ENCODE data around the gene CDH12. TPM values are rescaled to one million over a fixed set of nuclear protein-coding genes. Genes with fewer than 3 reads are reported as not detected.

Gene CDH12
- total and polyA plus RNA-seq, 4 donors = 0.02 to 0.33 (median 0.17) TPM; not detected in 1

DNA sequence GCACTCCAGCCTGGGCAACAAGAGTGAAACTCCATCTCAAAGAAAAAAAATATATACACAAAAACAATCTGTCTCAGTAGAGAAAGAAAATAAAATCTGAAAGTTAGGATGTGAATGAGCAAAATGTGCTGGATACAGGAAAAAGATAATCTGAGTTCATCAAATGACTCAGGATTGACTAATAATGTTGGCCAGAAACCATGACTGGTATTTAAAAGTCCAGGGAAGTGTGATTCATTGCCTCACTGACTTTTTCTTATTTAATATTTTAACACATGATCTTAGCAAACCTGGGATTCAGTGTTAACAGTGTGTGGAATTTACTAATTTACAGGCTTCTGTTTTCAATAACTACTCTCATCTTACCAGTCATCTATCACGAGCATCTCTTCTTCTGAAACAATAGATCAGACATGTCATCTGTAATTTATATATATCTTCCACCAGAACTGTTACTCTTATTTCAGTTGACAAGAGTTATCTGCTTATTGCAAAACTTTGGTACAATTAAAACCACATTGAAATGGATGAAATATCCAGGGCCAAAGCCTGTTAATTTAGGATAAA is 256.7 kb downstream of the CDH12 start:
- H3K27me3 ChIP-seq (ENCODE audit: control insufficient read depth in 4 of 4, insufficient read depth in 4 of 4, low read length in 3 of 4) = no peaks in the 10 kb centered on the region
- no peak for DNase-seq (ENCODE audit: low spot score)
- no peaks in the 10 kb centered on the region for H3K4me1 ChIP-seq (ENCODE audit: control insufficient read depth in 4 of 4, insufficient read depth in 4 of 4, low read length in 3 of 4)
- WGBS = 52% methylated on average over 1 of the region's 1 CpG
- no peaks in the 10 kb centered on the region for H3K36me3 ChIP-seq (ENCODE audit: control insufficient read depth in 4 of 4, insufficient read depth in 3 of 4, low read depth in 1 of 4, low read length in 3 of 4)
- no peak overlapping the region for H3K9ac ChIP-seq (ENCODE audit: low read depth in 1 of 2, low read length in 2 of 2)
- TF ChIP-seq FOXA2 (IDR thresholded peaks at IDR 0.05) (no peak), RXRA (IDR thresholded peaks at IDR 0.05) (no peak), EGR1 (IDR thresholded peaks at IDR 0.05; ENCODE audit: low read depth in 2 of 2) (no peak), YY1 (IDR thresholded peaks at IDR 0.05) (no peak), SP1 (IDR thresholded peaks at IDR 0.05) (no peak), GABPA (IDR thresholded peaks at IDR 0.05 in 1 of 2, conservative IDR thresholded peaks at IDR 0.05 in 1 of 2) (no peak)
- TF ChIP-seq, protein P1, sequence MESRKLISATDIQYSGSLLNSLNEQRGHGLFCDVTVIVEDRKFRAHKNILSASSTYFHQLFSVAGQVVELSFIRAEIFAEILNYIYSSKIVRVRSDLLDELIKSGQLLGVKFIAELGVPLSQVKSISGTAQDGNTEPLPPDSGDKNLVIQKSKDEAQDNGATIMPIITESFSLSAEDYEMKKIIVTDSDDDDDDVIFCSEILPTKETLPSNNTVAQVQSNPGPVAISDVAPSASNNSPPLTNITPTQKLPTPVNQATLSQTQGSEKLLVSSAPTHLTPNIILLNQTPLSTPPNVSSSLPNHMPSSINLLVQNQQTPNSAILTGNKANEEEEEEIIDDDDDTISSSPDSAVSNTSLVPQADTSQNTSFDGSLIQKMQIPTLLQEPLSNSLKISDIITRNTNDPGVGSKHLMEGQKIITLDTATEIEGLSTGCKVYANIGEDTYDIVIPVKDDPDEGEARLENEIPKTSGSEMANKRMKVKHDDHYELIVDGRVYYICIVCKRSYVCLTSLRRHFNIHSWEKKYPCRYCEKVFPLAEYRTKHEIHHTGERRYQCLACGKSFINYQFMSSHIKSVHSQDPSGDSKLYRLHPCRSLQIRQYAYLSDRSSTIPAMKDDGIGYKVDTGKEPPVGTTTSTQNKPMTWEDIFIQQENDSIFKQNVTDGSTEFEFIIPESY (IDR thresholded peaks at IDR 0.05) = no peak
- TF ChIP-seq, protein P2, sequence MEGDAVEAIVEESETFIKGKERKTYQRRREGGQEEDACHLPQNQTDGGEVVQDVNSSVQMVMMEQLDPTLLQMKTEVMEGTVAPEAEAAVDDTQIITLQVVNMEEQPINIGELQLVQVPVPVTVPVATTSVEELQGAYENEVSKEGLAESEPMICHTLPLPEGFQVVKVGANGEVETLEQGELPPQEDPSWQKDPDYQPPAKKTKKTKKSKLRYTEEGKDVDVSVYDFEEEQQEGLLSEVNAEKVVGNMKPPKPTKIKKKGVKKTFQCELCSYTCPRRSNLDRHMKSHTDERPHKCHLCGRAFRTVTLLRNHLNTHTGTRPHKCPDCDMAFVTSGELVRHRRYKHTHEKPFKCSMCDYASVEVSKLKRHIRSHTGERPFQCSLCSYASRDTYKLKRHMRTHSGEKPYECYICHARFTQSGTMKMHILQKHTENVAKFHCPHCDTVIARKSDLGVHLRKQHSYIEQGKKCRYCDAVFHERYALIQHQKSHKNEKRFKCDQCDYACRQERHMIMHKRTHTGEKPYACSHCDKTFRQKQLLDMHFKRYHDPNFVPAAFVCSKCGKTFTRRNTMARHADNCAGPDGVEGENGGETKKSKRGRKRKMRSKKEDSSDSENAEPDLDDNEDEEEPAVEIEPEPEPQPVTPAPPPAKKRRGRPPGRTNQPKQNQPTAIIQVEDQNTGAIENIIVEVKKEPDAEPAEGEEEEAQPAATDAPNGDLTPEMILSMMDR (IDR thresholded peaks at IDR 0.05; ENCODE audit: low read depth, low read length, missing input control) = no peak
- no peak overlapping the region for H3K27ac ChIP-seq (ENCODE audit: low read depth in 1 of 2, low read length in 2 of 2)
- H3K4me3 ChIP-seq (ENCODE audit: low read depth in 1 of 3, low read length in 3 of 3) = no peak overlapping the region
- peaks cover 0 to 2% (median 0%) of the 10 kb centered on the region in 4 donors for H3K9me3 ChIP-seq (ENCODE audit: control insufficient read depth in 4 of 4, low read length in 3 of 4)

DNA sequence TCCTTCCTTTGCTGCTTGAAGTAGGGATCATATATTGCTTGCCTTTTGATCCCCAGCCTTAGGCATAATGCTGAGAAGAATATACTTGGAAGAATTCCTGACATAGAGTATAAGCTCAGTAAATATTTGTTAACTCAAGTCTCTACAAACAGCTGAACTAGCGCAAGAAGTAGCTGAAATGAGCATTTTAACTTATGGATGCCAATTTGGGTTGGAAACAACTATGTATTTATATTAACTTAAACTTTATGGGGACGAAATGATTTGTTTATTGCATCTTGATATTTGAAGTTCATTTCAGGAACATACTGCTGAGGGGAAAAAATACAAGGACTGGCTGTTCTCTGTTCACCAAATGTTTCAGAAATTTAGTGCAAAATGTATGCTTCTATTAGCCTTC is 258.7 kb downstream of the CDH12 start:
- TF ChIP-seq, protein P3, sequence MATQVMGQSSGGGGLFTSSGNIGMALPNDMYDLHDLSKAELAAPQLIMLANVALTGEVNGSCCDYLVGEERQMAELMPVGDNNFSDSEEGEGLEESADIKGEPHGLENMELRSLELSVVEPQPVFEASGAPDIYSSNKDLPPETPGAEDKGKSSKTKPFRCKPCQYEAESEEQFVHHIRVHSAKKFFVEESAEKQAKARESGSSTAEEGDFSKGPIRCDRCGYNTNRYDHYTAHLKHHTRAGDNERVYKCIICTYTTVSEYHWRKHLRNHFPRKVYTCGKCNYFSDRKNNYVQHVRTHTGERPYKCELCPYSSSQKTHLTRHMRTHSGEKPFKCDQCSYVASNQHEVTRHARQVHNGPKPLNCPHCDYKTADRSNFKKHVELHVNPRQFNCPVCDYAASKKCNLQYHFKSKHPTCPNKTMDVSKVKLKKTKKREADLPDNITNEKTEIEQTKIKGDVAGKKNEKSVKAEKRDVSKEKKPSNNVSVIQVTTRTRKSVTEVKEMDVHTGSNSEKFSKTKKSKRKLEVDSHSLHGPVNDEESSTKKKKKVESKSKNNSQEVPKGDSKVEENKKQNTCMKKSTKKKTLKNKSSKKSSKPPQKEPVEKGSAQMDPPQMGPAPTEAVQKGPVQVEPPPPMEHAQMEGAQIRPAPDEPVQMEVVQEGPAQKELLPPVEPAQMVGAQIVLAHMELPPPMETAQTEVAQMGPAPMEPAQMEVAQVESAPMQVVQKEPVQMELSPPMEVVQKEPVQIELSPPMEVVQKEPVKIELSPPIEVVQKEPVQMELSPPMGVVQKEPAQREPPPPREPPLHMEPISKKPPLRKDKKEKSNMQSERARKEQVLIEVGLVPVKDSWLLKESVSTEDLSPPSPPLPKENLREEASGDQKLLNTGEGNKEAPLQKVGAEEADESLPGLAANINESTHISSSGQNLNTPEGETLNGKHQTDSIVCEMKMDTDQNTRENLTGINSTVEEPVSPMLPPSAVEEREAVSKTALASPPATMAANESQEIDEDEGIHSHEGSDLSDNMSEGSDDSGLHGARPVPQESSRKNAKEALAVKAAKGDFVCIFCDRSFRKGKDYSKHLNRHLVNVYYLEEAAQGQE (IDR thresholded peaks at IDR 0.05) = no peak
- no peak for TF ChIP-seq SP1 (IDR thresholded peaks at IDR 0.05)
- TF ChIP-seq, protein P4, sequence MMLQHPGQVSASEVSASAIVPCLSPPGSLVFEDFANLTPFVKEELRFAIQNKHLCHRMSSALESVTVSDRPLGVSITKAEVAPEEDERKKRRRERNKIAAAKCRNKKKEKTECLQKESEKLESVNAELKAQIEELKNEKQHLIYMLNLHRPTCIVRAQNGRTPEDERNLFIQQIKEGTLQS (IDR thresholded peaks at IDR 0.05) = no peak
- TF ChIP-seq FOXA2 (IDR thresholded peaks at IDR 0.05) = no peak
- no peak for TF ChIP-seq JUND (IDR thresholded peaks at IDR 0.05)
- no peak for TF ChIP-seq RAD21 (IDR thresholded peaks at IDR 0.05)
- no peak for TF ChIP-seq EGR1 (IDR thresholded peaks at IDR 0.05; ENCODE audit: low read depth in 2 of 2)
- no peak for TF ChIP-seq GABPA (IDR thresholded peaks at IDR 0.05 in 1 of 2, conservative IDR thresholded peaks at IDR 0.05 in 1 of 2)
- TF ChIP-seq, protein P5, sequence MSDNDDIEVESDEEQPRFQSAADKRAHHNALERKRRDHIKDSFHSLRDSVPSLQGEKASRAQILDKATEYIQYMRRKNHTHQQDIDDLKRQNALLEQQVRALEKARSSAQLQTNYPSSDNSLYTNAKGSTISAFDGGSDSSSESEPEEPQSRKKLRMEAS (IDR thresholded peaks at IDR 0.05) = no peak
- no peak for TF ChIP-seq YY1 (IDR thresholded peaks at IDR 0.05)
- TF ChIP-seq FOXA1 (IDR thresholded peaks at IDR 0.05) = no peak
- TF ChIP-seq, protein P1 (IDR thresholded peaks at IDR 0.05) = no peak
- no peak for TF ChIP-seq HNF4A (conservative IDR thresholded peaks at IDR 0.05)
- no peak for TF ChIP-seq HNF4G (IDR thresholded peaks at IDR 0.05)
- TF ChIP-seq, protein P2 (IDR thresholded peaks at IDR 0.05; ENCODE audit: low read depth, low read length, missing input control) = no peak
- TF ChIP-seq RXRA (IDR thresholded peaks at IDR 0.05) = no peak
- H3K9ac ChIP-seq (ENCODE audit: low read depth in 1 of 2, low read length in 2 of 2) = no peak overlapping the region
- H3K36me3 ChIP-seq (ENCODE audit: control insufficient read depth in 4 of 4, insufficient read depth in 3 of 4, low read depth in 1 of 4, low read length in 3 of 4) = no peaks in the 10 kb centered on the region
- H3K4me3 ChIP-seq (ENCODE audit: low read depth in 1 of 3, low read length in 3 of 3) = no peak overlapping the region
- H3K4me1 ChIP-seq (ENCODE audit: control insufficient read depth in 4 of 4, insufficient read depth in 4 of 4, low read length in 3 of 4) = no peaks in the 10 kb centered on the region
- peaks cover 0 to 2% (median 0%) of the 10 kb centered on the region in 4 donors for H3K9me3 ChIP-seq (ENCODE audit: control insufficient read depth in 4 of 4, low read length in 3 of 4)
- H3K27ac ChIP-seq (ENCODE audit: low read depth in 1 of 2, low read length in 2 of 2) = no peak overlapping the region
- WGBS = 65% methylated on average over 2 of the region's 2 CpGs
- DNase-seq (ENCODE audit: low spot score) = no peak
- no peaks in the 10 kb centered on the region for H3K27me3 ChIP-seq (ENCODE audit: control insufficient read depth in 4 of 4, insufficient read depth in 4 of 4, low read length in 3 of 4)
